HG03039 (cell line): ENCODE data around the gene DAO.

Source experiments
- ATAC-seq: cut with Tn5 transposase; IDR thresholded peaks from one replicate; pipeline ENCODE4 v1.9.1; 2021; ENCODE audit warnings: mild to moderate bottlenecking, moderate library complexity; ENCODE audit not compliant: unreplicated experiment

The DAO gene

GRCh38 chr12:108916336-108916735, 36.4 kb downstream of the DAO start:
- no peak for ATAC-seq

- no peak for ATAC-seq
Measured at GRCh38 chr12:108918206-108918605, 38.3 kb downstream of the DAO start.

- ATAC-seq: no peak
Measured at GRCh38 chr12:108918960-108919642, 39.2 kb downstream of the DAO start.

GRCh38 chr12:108921946-108922345, 42.1 kb downstream of the DAO start:
- no peak for ATAC-seq

- no peak for ATAC-seq
Measured at GRCh38 chr12:108922918-108923317, 43.0 kb downstream of the DAO start.

GRCh38 chr12:108928695-108929094, 48.8 kb downstream of the DAO start:
- ATAC-seq: no peak

- no peak for ATAC-seq
Measured at GRCh38 chr12:108930155-108930554, 50.3 kb downstream of the DAO start.

GRCh38 chr12:108930756-108931155, 50.9 kb downstream of the DAO start:
- no peak for ATAC-seq

- no peak for ATAC-seq
Measured at GRCh38 chr12:108933949-108934348, 54.1 kb downstream of the DAO start.

- ATAC-seq: no peak
Measured at GRCh38 chr12:108935159-108935763, 55.4 kb downstream of the DAO start.

- ATAC-seq: no peak
Measured at GRCh38 chr12:108938247-108938924, 58.5 kb downstream of the DAO start.

- ATAC-seq: no peak
Measured at GRCh38 chr12:108939594-108939993, 59.7 kb downstream of the DAO start.

GRCh38 chr12:108940138-108940537, 60.2 kb downstream of the DAO start:
- ATAC-seq: no peak

GRCh38 chr12:108947097-108947496, 67.2 kb downstream of the DAO start:
- no peak for ATAC-seq

- ATAC-seq: no peak
Measured at GRCh38 chr12:108948367-108948766, 68.5 kb downstream of the DAO start.

GRCh38 chr12:108949976-108950375, 70.1 kb downstream of the DAO start:
- no peak for ATAC-seq
